CD8-positive, alpha-beta memory T cell (primary cell): ENCODE results near the gene FTO. TPM values are rescaled to one million over a fixed set of nuclear protein-coding genes. Genes with fewer than 3 reads are reported as not detected.

Source experiments
- polyA plus RNA-seq: library from polyadenylated mRNA; unstranded; fragments of 300-500 nt; fragmentation: Illumina TruSeq; gene quantifications from one replicate; pipeline ENCODE4 v1.2.3, GENCODE V29; 2021
- total RNA-seq, 2 experiments: library from RNA; stranded (reverse); gene quantifications; one replicate each; pipeline ENCODE4 v1.2.3, GENCODE V29; 2021

The FTO gene
- total and polyA plus RNA-seq, 3 experiments from 2014 or later: 54.5 to 77.8 (median 56.0) TPM

Other genes with a start within 250 kb of the FTO start
- gene AKTIP, start 200.9 kb upstream of the FTO start, total RNA-seq: 10 to 100 TPM; 30.0 to 31.5 TPM
- gene AKTIP, start 200.9 kb upstream of the FTO start, polyA plus RNA-seq: 55.6 TPM
- 1 to 10 TPM; 9.6 to 9.8 TPM for gene RPGRIP1L, start 297 bp upstream of the FTO start, total RNA-seq
- gene RPGRIP1L, start 297 bp upstream of the FTO start, polyA plus RNA-seq: 3.0 TPM